HUES48 (cell line): ENCODE data around the gene SULT2A1.
"Not testable (repeated sequence)": the region's sequence is repeated elsewhere in the genome, so short reads cannot be mapped to it uniquely, and the experiment has no call there.

Source experiments
- H3K27ac ChIP-seq: one replicate; pipeline ENCODE4 v1.7.0; 2013; ENCODE audit warnings: low read depth, low read length, inconsistent platforms
- H3K27me3 ChIP-seq: 2 replicates; pipeline ENCODE4 v1.6.1; 2013; ENCODE audit warnings: mild to moderate bottlenecking, low read length; ENCODE audit not compliant: control insufficient read depth, insufficient read depth
- H3K36me3 ChIP-seq: 2 replicates; pipeline ENCODE4 v1.6.1; 2013; ENCODE audit warnings: low read length; ENCODE audit not compliant: control insufficient read depth, insufficient read depth
- H3K4me1 ChIP-seq: 2 replicates; pipeline ENCODE4 v1.6.1; 2013; ENCODE audit warnings: mild to moderate bottlenecking, low read length; ENCODE audit not compliant: control insufficient read depth, insufficient read depth
- H3K4me3 ChIP-seq: 2 replicates; pipeline ENCODE4 v1.5.1; 2013; ENCODE audit warnings: mild to moderate bottlenecking, low read depth, low read length
- H3K9ac ChIP-seq: 2 replicates; pipeline ENCODE4 v1.6.1; 2013; ENCODE audit warnings: mild to moderate bottlenecking, low read depth, low read length, moderate library complexity
- H3K9me3 ChIP-seq: 2 replicates; pipeline ENCODE4 v1.6.1; 2013; ENCODE audit warnings: low read length; ENCODE audit not compliant: control insufficient read depth, insufficient read depth

The SULT2A1 gene, protein sequence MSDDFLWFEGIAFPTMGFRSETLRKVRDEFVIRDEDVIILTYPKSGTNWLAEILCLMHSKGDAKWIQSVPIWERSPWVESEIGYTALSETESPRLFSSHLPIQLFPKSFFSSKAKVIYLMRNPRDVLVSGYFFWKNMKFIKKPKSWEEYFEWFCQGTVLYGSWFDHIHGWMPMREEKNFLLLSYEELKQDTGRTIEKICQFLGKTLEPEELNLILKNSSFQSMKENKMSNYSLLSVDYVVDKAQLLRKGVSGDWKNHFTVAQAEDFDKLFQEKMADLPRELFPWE

DNA sequence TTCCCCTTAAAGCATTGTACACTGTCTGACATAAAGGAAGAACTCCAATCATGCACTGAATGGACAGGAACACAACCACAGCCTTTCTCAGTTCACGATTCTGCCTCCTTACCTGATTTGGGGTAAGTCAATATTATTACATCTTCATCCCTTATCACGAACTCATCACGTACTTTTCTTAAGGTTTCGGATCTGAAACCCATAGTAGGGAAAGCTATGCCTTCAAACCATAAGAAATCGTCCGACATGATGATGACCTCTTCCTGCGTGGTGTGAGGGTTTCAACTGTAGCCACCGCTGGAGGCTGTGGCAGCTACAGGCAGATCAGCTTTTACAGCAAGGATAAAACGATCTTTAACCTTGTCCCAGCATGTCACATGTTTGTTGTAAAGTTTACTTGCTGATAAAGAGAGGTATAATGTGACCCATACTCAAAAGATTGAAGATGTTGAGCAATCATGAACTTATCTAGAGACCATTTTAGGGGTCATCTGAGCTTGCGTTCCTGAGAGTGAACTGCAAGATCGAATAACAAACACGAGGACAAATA lies at the start of gene SULT2A1:
SULT2A1 (minus strand) TSS at position 306 of the 550 bp plus-strand sequence; CDS start at position 248, 58 bp downstream.
- no peaks in the 10 kb centered on the region for H3K27me3 ChIP-seq
- H3K4me3 ChIP-seq = no peak within 1 kb of the TSS
- H3K36me3 ChIP-seq = no peaks in the 10 kb centered on the region
- no peak within 1 kb of the TSS for H3K9ac ChIP-seq
- no peaks in the 10 kb centered on the region for H3K4me1 ChIP-seq
- peaks cover 9% of the 10 kb centered on the region for H3K9me3 ChIP-seq
- H3K27ac ChIP-seq = no peak within 1 kb of the TSS

DNA sequence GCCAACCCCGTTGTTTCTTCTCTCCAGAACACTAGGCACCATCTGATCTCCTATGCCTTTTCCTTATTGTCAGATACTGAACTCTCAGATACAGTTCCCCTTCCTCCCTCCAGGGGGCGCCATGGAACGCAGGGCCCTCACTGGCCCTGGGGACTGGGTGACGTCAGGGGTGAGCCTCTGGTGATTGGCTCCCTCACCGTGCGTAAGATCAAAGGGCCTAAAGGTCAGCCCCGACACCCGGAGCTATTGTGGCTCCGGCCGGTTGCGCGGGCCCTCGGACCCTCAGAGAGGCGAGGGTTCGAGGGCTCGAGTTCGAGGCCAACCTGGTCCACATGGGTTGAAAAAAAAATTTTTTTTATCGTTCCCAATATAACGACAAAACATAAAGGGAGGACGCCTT lies 42.5 kb upstream of the SULT2A1 start:
- not testable (repeated sequence) for H3K27me3 ChIP-seq, H3K27ac ChIP-seq, H3K9ac ChIP-seq, H3K4me1 ChIP-seq, H3K36me3 ChIP-seq, H3K4me3 ChIP-seq, H3K9me3 ChIP-seq

DNA sequence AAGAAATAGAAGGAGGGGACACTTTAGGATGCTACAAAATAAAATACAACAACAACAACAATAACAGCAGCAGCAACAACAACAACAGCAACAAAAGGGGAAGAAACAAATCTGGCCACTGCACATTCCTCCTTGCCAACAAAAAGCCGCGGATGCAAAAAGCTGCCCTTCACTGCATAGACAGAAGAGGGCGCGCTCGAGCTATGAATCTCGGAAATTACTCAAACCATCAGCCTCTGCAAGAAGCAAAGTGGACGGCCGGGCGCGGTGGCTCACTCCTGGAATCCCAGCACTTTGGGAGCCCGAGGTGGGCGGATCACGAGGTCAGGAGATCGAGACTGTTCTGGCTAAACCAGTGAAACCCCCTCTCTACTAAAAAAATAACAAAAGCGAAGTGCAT lies 34.0 kb upstream of the SULT2A1 start:
- not testable (repeated sequence) for H3K27me3 ChIP-seq

DNA sequence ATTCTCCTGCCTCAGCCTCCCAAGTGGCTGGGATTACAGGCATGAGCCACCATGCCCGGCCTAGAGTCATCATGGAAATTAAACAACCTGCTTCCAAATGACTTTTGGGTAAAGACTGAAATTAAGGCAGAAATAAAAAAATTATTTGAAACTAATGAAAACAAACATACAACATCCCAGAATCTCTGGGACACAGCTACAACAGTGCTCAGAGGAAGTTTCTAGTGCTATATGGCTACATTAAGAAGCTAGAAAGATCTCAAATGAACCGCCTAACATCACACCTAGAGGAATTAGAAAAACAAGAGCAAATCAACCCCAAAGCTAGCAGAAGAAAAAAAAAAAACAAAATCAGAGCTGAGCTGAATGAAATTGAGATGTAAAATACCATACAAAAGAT lies 24.1 kb upstream of the SULT2A1 start:
- not testable (repeated sequence) for H3K4me1 ChIP-seq, H3K9ac ChIP-seq, H3K27ac ChIP-seq, H3K27me3 ChIP-seq, H3K36me3 ChIP-seq, H3K9me3 ChIP-seq, H3K4me3 ChIP-seq

More for the DNA sequence above, 34.0 kb upstream of the SULT2A1 start:
- not testable (repeated sequence) for H3K9me3 ChIP-seq, H3K27ac ChIP-seq, H3K4me3 ChIP-seq, H3K9ac ChIP-seq, H3K36me3 ChIP-seq, H3K4me1 ChIP-seq

DNA sequence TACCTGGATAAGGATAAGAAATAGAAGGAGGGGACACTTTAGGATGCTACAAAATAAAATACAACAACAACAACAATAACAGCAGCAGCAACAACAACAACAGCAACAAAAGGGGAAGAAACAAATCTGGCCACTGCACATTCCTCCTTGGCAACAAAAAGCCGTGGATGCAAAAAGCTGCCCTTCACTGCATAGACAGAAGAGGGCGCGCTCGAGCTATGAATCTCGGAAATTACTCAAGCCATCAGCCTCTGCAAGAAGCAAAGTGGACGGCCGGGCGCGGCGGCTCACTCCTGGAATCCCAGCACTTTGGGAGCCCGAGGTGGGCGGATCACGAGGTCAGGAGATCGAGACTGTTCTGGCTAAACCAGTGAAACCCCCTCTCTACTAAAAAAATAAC lies 23.2 kb upstream of the SULT2A1 start:
- H3K27me3 ChIP-seq, H3K4me1 ChIP-seq, H3K9me3 ChIP-seq, H3K36me3 ChIP-seq, H3K27ac ChIP-seq, H3K9ac ChIP-seq, H3K4me3 ChIP-seq: not testable (repeated sequence)

DNA sequence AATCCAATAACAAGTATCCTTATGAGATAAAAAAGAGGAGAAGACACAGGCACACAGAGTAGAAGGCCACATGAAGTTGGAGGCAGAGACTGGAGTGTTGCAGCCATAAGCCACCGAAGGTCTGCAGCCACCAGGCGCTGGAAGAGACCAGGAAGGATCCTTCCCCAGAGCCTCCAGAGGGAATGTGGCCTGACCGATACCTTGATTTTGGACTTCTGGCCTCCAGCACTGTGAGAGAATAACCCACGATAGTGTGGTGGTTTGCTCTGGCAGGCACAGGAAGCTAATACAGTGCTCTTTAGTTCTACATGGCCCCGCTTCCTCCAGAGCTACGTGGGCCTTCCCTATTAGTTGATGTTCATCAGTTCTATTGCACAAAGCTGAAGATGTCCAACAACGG lies 15.3 kb upstream of the SULT2A1 start:
- no peaks in the 10 kb centered on the region for H3K4me1 ChIP-seq
- H3K36me3 ChIP-seq = no peaks in the 10 kb centered on the region
- H3K4me3 ChIP-seq = no peak overlapping the region
- H3K9ac ChIP-seq = no peak overlapping the region
- H3K9me3 ChIP-seq = peaks cover 6% of the 10 kb centered on the region; the same call in 1 of the 2 replicates
- H3K27ac ChIP-seq = no peak overlapping the region
- H3K27me3 ChIP-seq = no peaks in the 10 kb centered on the region

DNA sequence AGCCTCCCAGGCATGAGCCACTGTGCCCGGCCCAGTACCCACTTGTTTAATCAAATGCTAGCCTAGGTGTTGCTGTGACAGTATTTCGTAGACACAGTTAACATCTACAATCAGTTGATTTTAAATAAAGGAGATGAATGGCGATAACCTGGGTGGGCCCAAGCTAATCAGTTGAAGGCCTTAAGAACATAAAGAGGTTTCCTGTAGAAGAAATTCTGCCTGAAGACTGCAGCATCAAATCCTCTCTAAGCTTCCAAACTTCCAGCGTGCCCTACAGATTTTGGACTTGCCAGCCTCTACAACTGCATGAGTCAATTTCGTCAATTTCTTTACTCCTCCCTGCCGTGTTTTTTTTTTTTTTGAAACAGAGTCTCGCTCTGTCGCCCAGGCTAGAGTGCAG lies 13.2 kb upstream of the SULT2A1 start:
- H3K4me1 ChIP-seq = no peaks in the 10 kb centered on the region

DNA sequence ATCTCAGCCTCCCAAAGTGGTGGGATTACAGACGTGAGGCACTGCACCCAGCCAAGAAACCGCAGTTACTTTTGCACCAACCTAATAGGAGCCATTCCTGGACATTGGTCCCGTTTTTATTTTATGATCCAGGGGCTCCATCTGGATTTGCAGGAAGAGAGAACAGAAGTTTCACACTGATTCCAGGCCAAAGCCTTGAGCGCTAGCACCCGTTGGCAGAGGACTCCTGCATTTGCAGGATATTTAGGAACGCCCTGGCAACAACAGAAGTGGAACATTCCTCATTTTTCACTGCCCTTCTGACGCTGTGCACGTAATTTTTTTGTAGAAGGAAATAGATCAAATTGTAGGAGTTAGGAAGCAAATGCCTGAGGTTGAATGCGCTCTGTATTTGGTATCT lies 11.7 kb upstream of the SULT2A1 start:
- Histone ChIP-seq H3K27ac (no peak overlapping the region), H3K27me3 (no peaks in the 10 kb centered on the region), H3K9me3 (peaks cover 12% of the 10 kb centered on the region)

More for the DNA sequence above, 13.2 kb upstream of the SULT2A1 start:
- peaks cover 10% of the 10 kb centered on the region for H3K9me3 ChIP-seq
- no peaks in the 10 kb centered on the region for H3K27me3 ChIP-seq
- H3K4me3 ChIP-seq = no peak overlapping the region
- no peak overlapping the region for H3K27ac ChIP-seq
- H3K9ac ChIP-seq = no peak overlapping the region
- no peaks in the 10 kb centered on the region for H3K36me3 ChIP-seq

DNA sequence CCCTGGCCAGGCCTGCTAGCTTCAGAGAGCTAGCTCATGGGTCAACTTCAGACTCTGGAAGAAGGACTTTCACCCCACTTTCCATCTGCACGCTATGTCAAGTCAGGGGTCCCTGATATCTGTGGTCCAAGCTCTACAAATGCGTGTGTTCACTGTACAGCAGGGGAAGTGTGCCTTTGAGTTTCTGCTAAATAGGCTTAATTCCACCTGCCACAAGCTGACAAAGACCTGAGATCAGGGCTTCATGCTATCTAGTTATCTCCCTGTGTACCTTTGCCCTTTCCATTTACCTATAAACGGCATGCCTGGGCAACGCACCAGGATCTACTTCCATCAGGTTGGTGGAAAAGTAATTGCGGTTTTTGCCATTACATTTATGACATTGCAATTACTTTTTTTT lies 10.7 kb upstream of the SULT2A1 start:
- Histone ChIP-seq H3K27me3 (no peaks in the 10 kb centered on the region), H3K36me3 (no peaks in the 10 kb centered on the region), H3K4me3 (no peak overlapping the region), H3K9me3 (peaks cover 14% of the 10 kb centered on the region), H3K4me1 (no peaks in the 10 kb centered on the region), H3K27ac (no peak overlapping the region), H3K9ac (no peak overlapping the region)

More for the DNA sequence above, 11.7 kb upstream of the SULT2A1 start:
- H3K36me3 ChIP-seq = no peaks in the 10 kb centered on the region
- H3K4me1 ChIP-seq = no peaks in the 10 kb centered on the region
- no peak overlapping the region for H3K9ac ChIP-seq
- H3K4me3 ChIP-seq = no peak overlapping the region

DNA sequence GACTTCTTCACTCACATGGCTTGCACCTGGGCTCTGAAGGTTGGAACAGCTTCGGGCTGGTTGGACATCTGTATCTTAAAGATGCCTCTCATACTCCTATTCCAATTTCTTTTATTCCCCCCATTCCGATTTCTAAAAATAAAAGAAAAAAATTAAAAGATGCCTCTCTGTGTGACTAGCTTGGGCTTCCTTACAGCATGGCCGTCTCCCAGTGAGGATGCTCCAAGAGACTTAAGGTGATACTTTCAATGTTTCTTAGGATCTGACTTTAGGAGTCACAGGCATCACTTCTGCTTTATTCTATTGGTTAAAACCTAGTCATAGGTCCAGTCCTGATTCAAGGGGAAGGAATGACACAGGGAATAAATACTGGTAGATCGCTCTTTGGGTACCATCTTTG lies 9.9 kb upstream of the SULT2A1 start:
- Histone ChIP-seq H3K9ac (no peak overlapping the region), H3K4me1 (no peaks in the 10 kb centered on the region), H3K4me3 (no peak overlapping the region), H3K9me3 (peaks cover 14% of the 10 kb centered on the region), H3K36me3 (no peaks in the 10 kb centered on the region), H3K27ac (no peak overlapping the region), H3K27me3 (no peaks in the 10 kb centered on the region)

DNA sequence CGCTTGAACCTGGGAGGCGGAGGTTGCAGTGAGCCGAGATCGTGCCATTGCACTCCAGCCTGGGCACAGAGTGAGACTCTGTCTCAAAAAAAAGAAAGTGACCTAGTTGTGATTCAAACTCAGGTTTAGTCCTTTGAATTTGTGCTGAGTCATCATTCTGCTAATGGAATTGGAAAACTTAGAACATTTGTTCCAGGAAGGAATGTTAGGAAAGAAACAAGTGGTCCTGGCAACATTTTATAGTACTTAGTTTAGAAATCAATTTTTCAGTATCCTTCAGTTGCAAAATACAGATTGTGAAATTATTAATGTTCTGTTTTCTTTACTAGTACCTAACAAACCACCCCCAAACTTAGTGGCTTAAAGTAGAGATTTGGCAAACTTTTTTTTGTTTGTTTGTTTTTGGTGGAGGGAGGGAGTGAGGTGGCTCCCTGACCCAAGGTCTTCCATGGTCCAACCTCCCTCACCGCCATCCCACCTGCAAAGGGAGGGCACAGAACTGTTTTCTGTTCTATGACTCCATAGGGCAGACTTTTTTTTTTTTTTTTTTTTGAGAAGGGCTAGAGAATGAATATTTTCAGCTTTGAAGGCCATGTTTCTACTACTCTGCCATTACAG lies 9.2 kb upstream of the SULT2A1 start:
- Histone ChIP-seq H3K9ac (no peak overlapping the region), H3K36me3 (no peaks in the 10 kb centered on the region), H3K4me1 (no peaks in the 10 kb centered on the region), H3K27me3 (no peaks in the 10 kb centered on the region), H3K27ac (no peak overlapping the region), H3K9me3 (peaks cover 14% of the 10 kb centered on the region), H3K4me3 (no peak overlapping the region)
